HEK293T (cell line): Measurements from ENCODE around the gene GALNT18.

Source experiments
- BHLHE40 ChIP-seq: fragments of 450-650 bp; IDR thresholded peaks from 2 replicates; pipeline ENCODE4 v1.6.1; 2016; ENCODE audit warnings: mild to moderate bottlenecking, moderate library complexity, borderline replicate concordance
- FOXK2 ChIP-seq: fragments of 450-650 bp; IDR thresholded peaks from 2 replicates; pipeline ENCODE4 v1.6.1; 2016; ENCODE audit warnings: mild to moderate bottlenecking
- LEF1 ChIP-seq: fragments of 450-650 bp; IDR thresholded peaks from 2 replicates; pipeline ENCODE4 v1.6.1; 2017; ENCODE audit warnings: mild to moderate bottlenecking, borderline replicate concordance
- NFRKB ChIP-seq: fragments of 450-650 bp; IDR thresholded peaks from 2 replicates; pipeline ENCODE4 v1.6.1; 2016; ENCODE audit warnings: mild to moderate bottlenecking, moderate library complexity
- SUZ12 ChIP-seq: fragments of 450-650 bp; IDR thresholded peaks from 2 replicates; pipeline ENCODE4 v1.6.1; 2016; ENCODE audit warnings: mild to moderate bottlenecking

DNA sequence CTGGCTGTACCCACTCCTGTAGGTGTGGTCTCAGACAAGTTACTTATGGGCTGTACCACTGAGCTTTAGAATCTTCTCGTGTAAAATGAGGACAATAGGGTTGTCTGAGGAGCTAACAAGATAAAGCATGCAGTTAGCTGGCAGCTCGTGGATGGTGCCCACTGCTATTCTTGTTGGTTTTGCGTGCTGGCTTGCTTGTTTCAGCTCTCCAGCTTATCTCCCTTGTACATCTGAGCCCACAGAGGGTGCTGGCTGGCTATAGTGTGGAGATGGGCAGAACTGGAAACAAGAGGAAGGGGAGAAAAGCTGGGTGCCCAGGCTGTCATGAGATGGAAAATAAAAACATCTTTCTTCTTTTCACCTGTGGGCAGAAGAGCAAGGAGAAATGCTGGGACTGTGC lies 46.5 kb upstream of the GALNT18 start:
- TF ChIP-seq LEF1 (no peak), SUZ12 (no peak), NFRKB (no peak), BHLHE40 (no peak), FOXK2 (no peak)
